ENCODE results near the gene PPM1F.
A peak's percentile ranks its signal among the peaks of the same experiment; 100 is the strongest.
"Not testable (repeated sequence)": the region's sequence is repeated elsewhere in the genome, so short reads cannot be mapped to it uniquely, and the experiment has no call there.

PPM1F gene

GRCh38 chr22:21943571-21944448, 8.8 kb downstream of the PPM1F start:
- in situ Hi-C loops (cut with HindIII; ENCODE audit: low sequenced_read_pairs), result loop anchor here (25.0 kb wide), 2 partner anchors 93 to 1293 kb away; no protein-coding TSS in a partner anchor
- no peak for TF ChIP-seq CTCF (IDR thresholded peaks at IDR 0.05; ENCODE audit: low read depth, low read length, missing control alignments)
- H3K4me3 ChIP-seq (ENCODE audit: low read depth, low read length), result no peak overlapping the region
- DNase-seq (ENCODE audit: low read depth), result no peak

GRCh38 chr22:21942407-21943343, 10.0 kb downstream of the PPM1F start:
- peak; percentile 74 for DNase-seq (ENCODE audit: low read depth)
- H3K4me3 ChIP-seq (ENCODE audit: low read depth, low read length), result no peak overlapping the region
- no peak for TF ChIP-seq CTCF (IDR thresholded peaks at IDR 0.05; ENCODE audit: low read depth, low read length, missing control alignments)
- in situ Hi-C loops (cut with HindIII; ENCODE audit: low sequenced_read_pairs), result loop anchor here (25.0 kb wide), 2 partner anchors 95 to 1295 kb away; no protein-coding TSS in a partner anchor

DNA sequence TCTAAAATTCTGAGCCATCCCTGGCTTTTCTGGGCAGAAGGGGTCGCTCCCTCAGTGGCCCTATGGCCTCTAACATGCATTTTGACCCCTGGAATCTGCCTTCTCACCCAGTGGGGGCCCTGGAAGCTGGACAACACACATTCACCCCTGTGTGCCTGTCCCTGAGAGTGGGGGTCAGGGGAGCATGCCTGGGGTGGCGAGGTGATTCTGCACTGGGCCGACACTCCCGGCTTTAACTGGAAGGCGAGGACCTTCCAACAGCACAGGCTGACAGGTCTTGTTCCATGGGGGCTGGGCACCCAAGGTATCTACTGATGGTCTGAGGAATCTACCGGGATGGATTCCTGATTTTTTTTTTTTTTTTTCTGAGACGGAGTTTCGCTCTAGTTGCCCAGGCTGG, 10.7 kb downstream of the PPM1F start:
- in situ Hi-C loops (cut with HindIII; ENCODE audit: low sequenced_read_pairs), result loop anchor here (25.0 kb wide), 2 partner anchors 95 to 1295 kb away; no protein-coding TSS in a partner anchor
- no peak for DNase-seq (ENCODE audit: low read depth)
- no peak for TF ChIP-seq CTCF (IDR thresholded peaks at IDR 0.05; ENCODE audit: low read depth, low read length, missing control alignments)
- H3K4me3 ChIP-seq (ENCODE audit: low read depth, low read length), result no peak overlapping the region

DNA sequence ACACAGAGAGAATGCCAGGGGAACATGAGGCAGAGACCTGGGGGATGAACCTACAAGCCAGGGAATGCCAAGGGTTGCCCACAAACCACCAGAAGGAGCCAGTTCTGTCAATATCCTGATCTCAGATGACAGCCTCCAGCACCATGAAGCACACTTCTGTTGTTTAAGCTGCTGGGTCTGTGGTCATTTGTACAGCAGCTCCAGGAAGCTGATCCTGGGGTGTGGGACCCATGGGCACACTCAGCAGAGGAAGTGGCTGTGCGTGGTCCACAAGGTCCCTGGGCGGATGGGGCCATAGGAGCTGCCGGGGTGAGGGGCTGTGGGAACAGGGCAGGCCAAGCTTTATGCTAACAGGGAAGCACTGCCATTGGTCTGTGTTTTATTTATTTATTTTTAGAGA, 12.1 kb downstream of the PPM1F start:
- TF ChIP-seq CTCF (IDR thresholded peaks at IDR 0.05; ENCODE audit: low read depth, low read length, missing control alignments), result no peak
- no peak for DNase-seq (ENCODE audit: low read depth)
- in situ Hi-C loops (cut with HindIII; ENCODE audit: low sequenced_read_pairs), result loop anchor here (25.0 kb wide), 2 partner anchors 97 to 1297 kb away; no protein-coding TSS in a partner anchor
- H3K4me3 ChIP-seq (ENCODE audit: low read depth, low read length), result no peak overlapping the region

GRCh38 chr22:21939935-21940334, 12.7 kb downstream of the PPM1F start:
- in situ Hi-C loops (cut with HindIII; ENCODE audit: low sequenced_read_pairs), result loop anchor here (5.0 to 25.0 kb wide), 4 partner anchors 88 to 1297 kb away; no protein-coding TSS in a partner anchor
- H3K4me3 ChIP-seq (ENCODE audit: low read depth, low read length), result not testable (repeated sequence)

GRCh38 chr22:21939461-21939913, 13.2 kb downstream of the PPM1F start:
- in situ Hi-C loops (cut with HindIII; ENCODE audit: low sequenced_read_pairs), result loop anchor here (5.0 to 25.0 kb wide), 4 partner anchors 87 to 1298 kb away; no protein-coding TSS in a partner anchor

More at GRCh38 chr22:21939935-21940334, 12.7 kb downstream of the PPM1F start:
- not testable (repeated sequence) for DNase-seq (ENCODE audit: low read depth)

More at GRCh38 chr22:21939461-21939913, 13.2 kb downstream of the PPM1F start:
- no peak for TF ChIP-seq CTCF (IDR thresholded peaks at IDR 0.05; ENCODE audit: low read depth, low read length, missing control alignments)
- no peak for DNase-seq (ENCODE audit: low read depth)
- H3K4me3 ChIP-seq (ENCODE audit: low read depth, low read length), result no peak overlapping the region
